ENCODE data around the gene PHTF1.

PHTF1 gene

DNA sequence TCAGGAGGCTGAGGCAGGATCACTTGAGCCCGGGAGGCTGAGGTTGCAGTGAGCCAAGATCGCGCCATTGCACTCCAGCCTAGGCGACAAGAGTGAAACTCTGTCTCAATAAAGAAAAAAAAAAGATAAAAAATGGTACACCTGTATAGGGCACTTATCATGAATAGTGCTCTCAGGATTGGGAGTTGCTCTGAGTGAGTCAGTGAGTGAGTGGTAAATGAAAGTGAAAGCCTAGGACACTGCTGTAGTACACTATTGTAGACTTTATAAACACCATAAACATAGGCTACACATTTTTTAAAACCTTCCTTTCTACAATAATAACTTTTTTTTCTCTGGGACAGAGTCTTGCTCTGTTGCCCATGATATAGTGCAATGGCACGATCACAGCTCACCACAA, 16.8 kb downstream of the PHTF1 start:
- Histone ChIP-seq H3K9ac (ENCODE audit: low read depth, low read length, poor library complexity) (no peak overlapping the region), H3K9me3 (replicated peaks in 1 of 2; ENCODE audit: control insufficient read depth in 2 of 2, insufficient read depth in 1 of 2, low read depth in 1 of 2, low read length in 2 of 2) (peaks cover 0 to 9% of the 10 kb centered on the region in 2 donors), H2BK120ac (ENCODE audit: low read depth, low read length) (no peak overlapping the region), H2AFZ (ENCODE audit: low read length) (no peak overlapping the region), H3K36me3 (replicated peaks in 1 of 2; ENCODE audit: control insufficient read depth in 2 of 2, insufficient read depth in 2 of 2, low read length in 2 of 2) (peaks cover 4 to 84% of the 10 kb centered on the region in 2 donors), H2BK5ac (ENCODE audit: low read length) (no peak overlapping the region), H2BK12ac (ENCODE audit: low read length) (no peak overlapping the region), H3K4me1 (ENCODE audit: control insufficient read depth in 2 of 2, insufficient read depth in 1 of 2, low read depth in 1 of 2, low read length in 2 of 2) (no peaks in the 10 kb centered on the region), H3K4me2 (ENCODE audit: insufficient read depth, low read length, poor library complexity, severe bottlenecking) (no peak overlapping the region), H2AK5ac (ENCODE audit: low read depth, low read length) (no peak overlapping the region), H2BK15ac (ENCODE audit: low read length) (no peak overlapping the region), H3K27ac (replicated peaks; ENCODE audit: low read length) (no peak overlapping the region), H3K14ac (ENCODE audit: low read length) (no peak overlapping the region), H3K79me1 (ENCODE audit: low read depth, low read length) (peaks cover 2% of the 10 kb centered on the region), H3K4ac (ENCODE audit: low read length) (no peak overlapping the region), H3K27me3 (ENCODE audit: control insufficient read depth in 3 of 3, insufficient read depth in 3 of 3, low read depth in 1 of 3, low read length in 3 of 3) (no peaks in the 10 kb centered on the region), H4K8ac (ENCODE audit: low read depth, low read length) (no peak overlapping the region), H3K23ac (ENCODE audit: low read depth, low read length, poor library complexity) (no peak overlapping the region), H4K91ac (ENCODE audit: low read depth, low read length, poor library complexity) (no peak overlapping the region), H3K18ac (ENCODE audit: low read length) (no peak overlapping the region), H3K4me3 (ENCODE audit: low read length in 2 of 2) (no peak overlapping the region)
- WGBS, 2 donors (ENCODE audit: extremely low coverage in 2 of 2, insufficient read length in 2 of 2, insufficient replicate concordance in 1 of 2), result no CpG with 5 or more reads among the region's 5 CpGs
- no peak for DNase-seq (ENCODE audit: low spot score)

DNA sequence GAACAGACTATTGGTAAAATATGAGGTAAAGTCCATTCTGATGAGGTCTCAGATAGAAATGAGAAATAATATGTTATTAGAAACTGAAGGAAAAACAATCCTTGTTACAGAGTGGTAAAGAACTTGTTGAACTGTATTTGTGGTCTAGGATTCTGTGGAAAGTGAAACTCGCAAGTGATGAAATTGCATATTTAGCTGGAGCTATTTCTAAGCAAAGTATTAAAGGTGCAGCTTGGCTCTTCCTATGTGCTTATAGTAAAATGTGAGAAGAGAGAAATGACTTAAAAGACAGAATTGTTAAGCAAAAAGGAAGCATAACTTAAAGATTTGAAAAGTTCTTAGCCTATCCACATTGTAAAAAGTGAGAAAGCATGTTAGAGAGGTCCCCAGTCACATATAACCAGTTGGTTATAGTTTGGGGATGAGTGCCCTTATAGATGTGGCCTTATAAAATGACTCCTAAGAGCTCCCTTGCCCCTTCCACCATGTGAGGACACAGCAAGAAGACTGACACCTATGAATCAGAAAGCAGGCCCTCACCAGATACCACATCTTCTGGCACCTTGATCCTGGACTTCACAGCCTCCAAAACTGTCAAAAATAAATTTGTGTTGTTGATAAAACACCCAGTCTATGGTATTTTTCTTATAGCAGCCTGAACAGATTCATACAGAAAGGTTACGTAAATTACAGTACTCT, 24.8 kb downstream of the PHTF1 start:
- no peak overlapping the region for H2BK15ac ChIP-seq (ENCODE audit: low read length)
- no peak for DNase-seq (ENCODE audit: low spot score)
- no peak overlapping the region for H3K14ac ChIP-seq (ENCODE audit: low read length)
- H3K27ac ChIP-seq (replicated peaks; ENCODE audit: low read length), result no peak overlapping the region
- H2BK120ac ChIP-seq (ENCODE audit: low read depth, low read length), result no peak overlapping the region
- no peak overlapping the region for H4K8ac ChIP-seq (ENCODE audit: low read depth, low read length)
- H3K4ac ChIP-seq (ENCODE audit: low read length), result no peak overlapping the region
- H2BK12ac ChIP-seq (ENCODE audit: low read length), result no peak overlapping the region
- H2AFZ ChIP-seq (ENCODE audit: low read length), result no peak overlapping the region
- H3K9ac ChIP-seq (ENCODE audit: low read depth, low read length, poor library complexity), result no peak overlapping the region
- no CpG with 5 or more reads among the region's 2 CpGs for WGBS, 2 donors (ENCODE audit: extremely low coverage in 2 of 2, insufficient read length in 2 of 2, insufficient replicate concordance in 1 of 2)
- H3K4me3 ChIP-seq (ENCODE audit: low read length in 2 of 2), result no peak overlapping the region
- no peaks in the 10 kb centered on the region for H3K4me1 ChIP-seq (ENCODE audit: control insufficient read depth in 2 of 2, insufficient read depth in 1 of 2, low read depth in 1 of 2, low read length in 2 of 2)
- H4K91ac ChIP-seq (ENCODE audit: low read depth, low read length, poor library complexity), result no peak overlapping the region
- no peak overlapping the region for H2AK5ac ChIP-seq (ENCODE audit: low read depth, low read length)
- no peak overlapping the region for H3K18ac ChIP-seq (ENCODE audit: low read length)
- H3K27me3 ChIP-seq (ENCODE audit: control insufficient read depth in 3 of 3, insufficient read depth in 3 of 3, low read depth in 1 of 3, low read length in 3 of 3), result no peaks in the 10 kb centered on the region
- H3K23ac ChIP-seq (ENCODE audit: low read depth, low read length, poor library complexity), result no peak overlapping the region
- no peaks in the 10 kb centered on the region for H3K9me3 ChIP-seq (replicated peaks in 1 of 2; ENCODE audit: control insufficient read depth in 2 of 2, insufficient read depth in 1 of 2, low read depth in 1 of 2, low read length in 2 of 2)
- peaks cover 9 to 89% of the 10 kb centered on the region in 2 donors for H3K36me3 ChIP-seq (replicated peaks in 1 of 2; ENCODE audit: control insufficient read depth in 2 of 2, insufficient read depth in 2 of 2, low read length in 2 of 2)
- no peaks in the 10 kb centered on the region for H3K79me1 ChIP-seq (ENCODE audit: low read depth, low read length)
- no peak overlapping the region for H3K4me2 ChIP-seq (ENCODE audit: insufficient read depth, low read length, poor library complexity, severe bottlenecking)
- no peak overlapping the region for H2BK5ac ChIP-seq (ENCODE audit: low read length)

DNA sequence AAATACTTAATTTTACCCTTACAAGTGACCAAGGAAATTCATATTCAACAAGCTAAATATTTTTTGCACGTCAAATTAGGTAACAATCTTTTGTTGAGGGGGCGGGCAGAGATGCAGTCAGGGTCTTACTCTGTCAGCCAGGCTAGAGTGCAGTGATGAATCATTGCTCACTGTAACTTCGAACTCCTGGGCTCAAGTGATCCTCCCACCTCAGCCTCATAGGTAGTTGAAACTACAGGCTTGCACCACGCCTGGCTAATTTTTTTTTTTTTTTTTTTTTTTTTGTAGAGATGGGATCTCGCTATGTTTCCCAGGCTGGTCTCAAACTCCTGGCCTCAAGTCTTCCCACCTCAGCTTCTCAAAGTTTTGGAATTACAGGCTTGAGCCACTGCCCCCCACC, 26.5 kb downstream of the PHTF1 start:
- H2BK5ac ChIP-seq (ENCODE audit: low read length), result no peak overlapping the region
- no peak for DNase-seq (ENCODE audit: low spot score)
- H3K9ac ChIP-seq (ENCODE audit: low read depth, low read length, poor library complexity), result no peak overlapping the region
- H3K14ac ChIP-seq (ENCODE audit: low read length), result no peak overlapping the region
- H3K79me1 ChIP-seq (ENCODE audit: low read depth, low read length), result no peaks in the 10 kb centered on the region
- H3K36me3 ChIP-seq (replicated peaks in 1 of 2; ENCODE audit: control insufficient read depth in 2 of 2, insufficient read depth in 2 of 2, low read length in 2 of 2), result peaks cover 10 to 83% of the 10 kb centered on the region in 2 donors
- no peak overlapping the region for H4K8ac ChIP-seq (ENCODE audit: low read depth, low read length)
- H3K27me3 ChIP-seq (ENCODE audit: control insufficient read depth in 3 of 3, insufficient read depth in 3 of 3, low read depth in 1 of 3, low read length in 3 of 3), result no peaks in the 10 kb centered on the region
- H3K23ac ChIP-seq (ENCODE audit: low read depth, low read length, poor library complexity), result no peak overlapping the region
- no peak overlapping the region for H2AFZ ChIP-seq (ENCODE audit: low read length)
- WGBS, 2 donors (ENCODE audit: extremely low coverage in 2 of 2, insufficient read length in 2 of 2, insufficient replicate concordance in 1 of 2), result no CpG with 5 or more reads among the region's 5 CpGs
- H3K4me1 ChIP-seq (ENCODE audit: control insufficient read depth in 2 of 2, insufficient read depth in 1 of 2, low read depth in 1 of 2, low read length in 2 of 2), result no peaks in the 10 kb centered on the region
- no peak overlapping the region for H2BK12ac ChIP-seq (ENCODE audit: low read length)
- H4K91ac ChIP-seq (ENCODE audit: low read depth, low read length, poor library complexity), result no peak overlapping the region
- no peaks in the 10 kb centered on the region for H3K9me3 ChIP-seq (replicated peaks in 1 of 2; ENCODE audit: control insufficient read depth in 2 of 2, insufficient read depth in 1 of 2, low read depth in 1 of 2, low read length in 2 of 2)
- no peak overlapping the region for H3K18ac ChIP-seq (ENCODE audit: low read length)
- no peak overlapping the region for H2BK120ac ChIP-seq (ENCODE audit: low read depth, low read length)
- no peak overlapping the region for H3K4me3 ChIP-seq (ENCODE audit: low read length in 2 of 2)
- H3K4ac ChIP-seq (ENCODE audit: low read length), result no peak overlapping the region
- no peak overlapping the region for H3K27ac ChIP-seq (replicated peaks; ENCODE audit: low read length)
- no peak overlapping the region for H2BK15ac ChIP-seq (ENCODE audit: low read length)
- no peak overlapping the region for H3K4me2 ChIP-seq (ENCODE audit: insufficient read depth, low read length, poor library complexity, severe bottlenecking)
- H2AK5ac ChIP-seq (ENCODE audit: low read depth, low read length), result no peak overlapping the region

DNA sequence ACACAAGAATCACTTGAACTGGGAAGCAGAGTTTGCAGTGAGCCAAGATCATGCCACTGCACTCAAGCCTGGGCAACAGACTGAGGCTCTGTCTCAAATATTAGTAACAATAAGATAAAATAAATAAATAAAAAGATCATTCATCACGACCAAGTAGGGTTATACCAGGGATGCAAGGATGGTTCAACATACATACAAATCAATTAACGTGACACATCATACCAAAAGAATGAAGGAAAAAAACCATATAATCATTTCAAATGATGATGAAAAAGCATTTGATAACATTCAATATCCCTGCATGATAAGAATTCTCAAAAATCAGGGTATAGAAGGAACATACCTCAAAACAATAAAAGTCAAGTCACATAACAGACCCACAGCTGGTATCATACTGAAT, 38.3 kb downstream of the PHTF1 start:
- Histone ChIP-seq H2AK5ac (ENCODE audit: low read depth, low read length) (no peak overlapping the region), H3K79me1 (ENCODE audit: low read depth, low read length) (no peaks in the 10 kb centered on the region), H3K9ac (ENCODE audit: low read depth, low read length, poor library complexity) (no peak overlapping the region), H4K8ac (ENCODE audit: low read depth, low read length) (no peak overlapping the region), H3K27ac (replicated peaks; ENCODE audit: low read length) (no peak overlapping the region), H3K4ac (ENCODE audit: low read length) (no peak overlapping the region), H2BK12ac (ENCODE audit: low read length) (no peak overlapping the region), H3K18ac (ENCODE audit: low read length) (no peak overlapping the region), H2BK5ac (ENCODE audit: low read length) (no peak overlapping the region), H3K4me3 (ENCODE audit: low read length in 2 of 2) (no peak overlapping the region), H3K36me3 (replicated peaks in 1 of 2; ENCODE audit: control insufficient read depth in 2 of 2, insufficient read depth in 2 of 2, low read length in 2 of 2) (peaks cover 19 to 83% of the 10 kb centered on the region in 2 donors), H4K91ac (ENCODE audit: low read depth, low read length, poor library complexity) (no peak overlapping the region), H2AFZ (ENCODE audit: low read length) (no peak overlapping the region), H2BK15ac (ENCODE audit: low read length) (no peak overlapping the region), H3K4me2 (ENCODE audit: insufficient read depth, low read length, poor library complexity, severe bottlenecking) (no peak overlapping the region), H3K23ac (ENCODE audit: low read depth, low read length, poor library complexity) (no peak overlapping the region), H2BK120ac (ENCODE audit: low read depth, low read length) (no peak overlapping the region), H3K27me3 (ENCODE audit: control insufficient read depth in 3 of 3, insufficient read depth in 3 of 3, low read depth in 1 of 3, low read length in 3 of 3) (no peaks in the 10 kb centered on the region), H3K14ac (ENCODE audit: low read length) (no peak overlapping the region), H3K4me1 (ENCODE audit: control insufficient read depth in 2 of 2, insufficient read depth in 1 of 2, low read depth in 1 of 2, low read length in 2 of 2) (no peaks in the 10 kb centered on the region), H3K9me3 (replicated peaks in 1 of 2; ENCODE audit: control insufficient read depth in 2 of 2, insufficient read depth in 1 of 2, low read depth in 1 of 2, low read length in 2 of 2) (peaks cover 10 to 50% of the 10 kb centered on the region in 2 donors)
- DNase-seq (ENCODE audit: low spot score), result no peak
- no CpG with 5 or more reads among the region's 2 CpGs for WGBS, 2 donors (ENCODE audit: extremely low coverage in 2 of 2, insufficient read length in 2 of 2, insufficient replicate concordance in 1 of 2)

Measured in neuronal stem cell (in vitro differentiated cells).